HepG2 (cell line): ENCODE results near the gene ETFB. TPM values are rescaled to one million over a fixed set of nuclear protein-coding genes. Genes with fewer than 3 reads are reported as not detected.

Source experiments
- AGO2 ChIP-seq: fragments of 200-400 bp; formaldehyde crosslinking; optimal IDR thresholded peaks from 2 replicates; pipeline ENCODE3; 2017; ENCODE audit warnings: mild to moderate bottlenecking, low read depth, low read length, moderate library complexity
- AHR ChIP-seq: IDR thresholded peaks from 2 replicates; pipeline ENCODE4 v1.6.1; 2018; ENCODE audit warnings: missing genetic modification reagents, missing compliant biosample characterization
- BRF2 ChIP-seq: sonication (generic); formaldehyde crosslinking; IDR thresholded peaks from 2 replicates; pipeline ENCODE4 v1.8.1; 2022; ENCODE audit warnings: mild to moderate bottlenecking, missing genetic modification reagents
- DNMT3B ChIP-seq: conservative IDR thresholded peaks from 2 replicates; pipeline ENCODE4 v1.6.1; 2016; ENCODE audit warnings: missing biosample characterization, control low read depth
- DR1 ChIP-seq: sonication (generic); formaldehyde crosslinking; IDR thresholded peaks from 2 replicates; pipeline ENCODE4 v1.8.0; 2021; ENCODE audit warnings: mild to moderate bottlenecking, missing genetic modification reagents, inconsistent platforms
- HNF4A ChIP-seq: sonication (generic); formaldehyde crosslinking; IDR thresholded peaks from 2 replicates; pipeline ENCODE4 v1.4.0; 2020; ENCODE audit warnings: missing genetic modification reagents
- JDP2 ChIP-seq: sonication (generic); formaldehyde crosslinking; IDR thresholded peaks from 2 replicates; pipeline ENCODE4 v1.8.1; 2022; ENCODE audit warnings: missing genetic modification reagents, borderline replicate concordance
- JUN ChIP-seq: sonication (generic); formaldehyde crosslinking; IDR thresholded peaks from 2 replicates; pipeline ENCODE4 v1.4.0; 2020; ENCODE audit warnings: mild to moderate bottlenecking, missing genetic modification reagents
- KDM5A ChIP-seq: fragments of 200-600 bp; sonication (generic); IDR thresholded peaks from 2 replicates; pipeline ENCODE4 v1.7.0; 2018; ENCODE audit warnings: antibody characterized with exemption, mild to moderate bottlenecking, low read length, borderline replicate concordance
- KLF13 ChIP-seq: sonication (generic); formaldehyde crosslinking; IDR thresholded peaks from 2 replicates; pipeline ENCODE4 v1.4.0; 2020; ENCODE audit warnings: mild to moderate bottlenecking, missing genetic modification reagents
- PAWR ChIP-seq: sonication (generic); formaldehyde crosslinking; IDR thresholded peaks from 2 replicates; pipeline ENCODE4 v1.4.0; 2020; ENCODE audit warnings: missing genetic modification reagents, mild to moderate bottlenecking, borderline replicate concordance
- PHB2 ChIP-seq: fragments of 450-650 bp; IDR thresholded peaks from 2 replicates; pipeline ENCODE4 v1.6.1; 2018; ENCODE audit not compliant: partially characterized antibody
- PLRG1 ChIP-seq: fragments of 450-650 bp; conservative IDR thresholded peaks from 2 replicates; pipeline ENCODE4 v1.6.1; 2016
- RXRA ChIP-seq: sonication (generic); formaldehyde crosslinking; IDR thresholded peaks from 2 replicates; pipeline ENCODE4 v1.5.1; 2020; ENCODE audit warnings: missing genetic modification reagents
- SIX4 ChIP-seq: sonication (generic); formaldehyde crosslinking; IDR thresholded peaks from 2 replicates; pipeline ENCODE4 v1.4.0; 2020; ENCODE audit warnings: missing genetic modification reagents
- SOX6 ChIP-seq, 2 experiments: fragments of 450-650 bp in 1 of 2; sonication (generic) in 1 of 2; formaldehyde crosslinking in 1 of 2; IDR thresholded peaks; 2 replicates each; pipeline versions ENCODE4 v1.4.0 to v1.6.1; 2017 to 2020; ENCODE audit warnings: antibody characterized with exemption in 1 of 2, mild to moderate bottlenecking in 1 of 2, missing genetic modification reagents in 1 of 2
- XBP1 ChIP-seq: sonication (generic); formaldehyde crosslinking; IDR thresholded peaks from 2 replicates; pipeline ENCODE4 v1.5.0; 2020; ENCODE audit warnings: missing genetic modification reagents
- YEATS4 ChIP-seq: sonication (generic); formaldehyde crosslinking; IDR thresholded peaks from 2 replicates; pipeline ENCODE4 v1.4.0; 2020; ENCODE audit warnings: missing genetic modification reagents, borderline replicate concordance
- ZFY ChIP-seq: sonication (generic); formaldehyde crosslinking; IDR thresholded peaks from 2 replicates; pipeline ENCODE4 v1.4.0; 2020; ENCODE audit warnings: missing genetic modification reagents
- ZNF383 ChIP-seq: sonication (generic); formaldehyde crosslinking; IDR thresholded peaks from 2 replicates; pipeline ENCODE4 v1.4.0; 2020; ENCODE audit warnings: missing genetic modification reagents, mild to moderate bottlenecking, borderline replicate concordance
- ZNF552 ChIP-seq: sonication (generic); formaldehyde crosslinking; IDR thresholded peaks from 2 replicates; pipeline ENCODE4 v1.9.0; 2022; ENCODE audit warnings: missing genetic modification reagents, mild to moderate bottlenecking, borderline replicate concordance
- ZNF609 ChIP-seq: sonication (generic); formaldehyde crosslinking; IDR thresholded peaks from 2 replicates; pipeline ENCODE4 v1.4.0; 2020; ENCODE audit warnings: mild to moderate bottlenecking, missing genetic modification reagents, borderline replicate concordance
- ZNF652 ChIP-seq: IDR thresholded peaks from 2 replicates; pipeline ENCODE4 v1.6.1; 2016; ENCODE audit warnings: low read depth, borderline replicate concordance
- polyA plus RNA-seq, 8 experiments: library from polyadenylated mRNA; depleted of rRNA in 3 of 8; stranded (reverse) in 7 of 8; unstranded in 1 of 8; fragments of >200 nt; fragmentation: Illumina TruSeq in 4 of 8; extraction: Trizol in 4 of 8; gene quantifications; 2 replicates each; pipeline versions ENCODE4 v1.2.1 to v1.2.3, GENCODE V29; 2011 to 2016; ENCODE audit warnings: low read depth in 4 of 8, missing spikeins in 1 of 8, mixed read lengths in 1 of 8; ENCODE audit not compliant: insufficient read depth in 1 of 8
- total RNA-seq, 5 experiments: library from RNA; depleted of rRNA; stranded (reverse); fragments of >200 nt; fragmentation: Illumina TruSeq; extraction: Trizol; gene quantifications; 2 replicates each; pipeline ENCODE4 v1.2.3, GENCODE V29; 2016; ENCODE audit warnings: low read depth in 1 of 5
- TF ChIP-seq, protein P1 (sequence below): sonication (generic); formaldehyde crosslinking; IDR thresholded peaks from 2 replicates; pipeline ENCODE4 v1.4.0; 2020; ENCODE audit warnings: mild to moderate bottlenecking, low read depth, missing genetic modification reagents
- TF ChIP-seq, protein P2 (sequence below): sonication (generic); formaldehyde crosslinking; conservative IDR thresholded peaks from 2 replicates; pipeline ENCODE4 v1.8.0; 2022; ENCODE audit warnings: low read depth, missing genetic modification reagents

ETFB gene
- total and polyA plus RNA-seq, 2 of the 13 experiments (the other 11 are each of a cell fraction or from before 2014, with no cell fraction given), result 678 to 1,314 TPM

- TF ChIP-seq ZNF609 (peak; percentile 81; the same call in 1 of the 2 replicates), JDP2 (CRISPR knock-in tag) (no peak), ZNF552 (CRISPR knock-in tag) (no peak), SIX4 (CRISPR knock-in tag) (peak; percentile 87), SOX6 (IDR thresholded peaks at IDR 0.05) (no peak), SOX6 (CRISPR knock-in tag; IDR thresholded peaks at IDR 0.05) (peak; percentile 98), XBP1 (CRISPR knock-in tag) (no peak), AGO2 (no peak), JUN (CRISPR knock-in tag) (no peak), AHR (no peak; the same call in 1 of the 2 replicates), PLRG1 (no peak), DR1 (CRISPR knock-in tag) (no peak), ZFY (CRISPR knock-in tag) (no peak), PHB2 (no peak), ZNF652 (CRISPR knock-in tag) (no peak), KDM5A (no peak), RXRA (no peak; the same call in 1 of the 2 replicates), ZNF383 (no peak), HNF4A (peak; percentile 67; the same call in 1 of the 2 replicates), YEATS4 (0 out of 2 replicates have a peak, but pooled peaks have one; percentile 25), DNMT3B (CRISPR knock-in tag) (no peak), BRF2 (no peak), PAWR (CRISPR knock-in tag) (no peak), KLF13 (no peak)
- TF ChIP-seq, protein P1, sequence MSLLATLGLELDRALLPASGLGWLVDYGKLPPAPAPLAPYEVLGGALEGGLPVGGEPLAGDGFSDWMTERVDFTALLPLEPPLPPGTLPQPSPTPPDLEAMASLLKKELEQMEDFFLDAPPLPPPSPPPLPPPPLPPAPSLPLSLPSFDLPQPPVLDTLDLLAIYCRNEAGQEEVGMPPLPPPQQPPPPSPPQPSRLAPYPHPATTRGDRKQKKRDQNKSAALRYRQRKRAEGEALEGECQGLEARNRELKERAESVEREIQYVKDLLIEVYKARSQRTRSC (CRISPR knock-in tag), result no peak
- TF ChIP-seq, protein P2, sequence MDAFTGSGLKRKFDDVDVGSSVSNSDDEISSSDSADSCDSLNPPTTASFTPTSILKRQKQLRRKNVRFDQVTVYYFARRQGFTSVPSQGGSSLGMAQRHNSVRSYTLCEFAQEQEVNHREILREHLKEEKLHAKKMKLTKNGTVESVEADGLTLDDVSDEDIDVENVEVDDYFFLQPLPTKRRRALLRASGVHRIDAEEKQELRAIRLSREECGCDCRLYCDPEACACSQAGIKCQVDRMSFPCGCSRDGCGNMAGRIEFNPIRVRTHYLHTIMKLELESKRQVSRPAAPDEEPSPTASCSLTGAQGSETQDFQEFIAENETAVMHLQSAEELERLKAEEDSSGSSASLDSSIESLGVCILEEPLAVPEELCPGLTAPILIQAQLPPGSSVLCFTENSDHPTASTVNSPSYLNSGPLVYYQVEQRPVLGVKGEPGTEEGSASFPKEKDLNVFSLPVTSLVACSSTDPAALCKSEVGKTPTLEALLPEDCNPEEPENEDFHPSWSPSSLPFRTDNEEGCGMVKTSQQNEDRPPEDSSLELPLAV (CRISPR knock-in tag), result no peak
These were observed 11.4 kb downstream of the ETFB start (continued) for GRCh38 chr19:51354742-51355148.
